ENCODE measurements around the gene PCSK1N. TPM values are rescaled to one million over a fixed set of nuclear protein-coding genes. Genes with fewer than 3 reads are reported as not detected.

The PCSK1N gene
- total RNA-seq, 6 experiments from 2014 or later, result 0.20 to 1.4 TPM; not detected in 4

DNA sequence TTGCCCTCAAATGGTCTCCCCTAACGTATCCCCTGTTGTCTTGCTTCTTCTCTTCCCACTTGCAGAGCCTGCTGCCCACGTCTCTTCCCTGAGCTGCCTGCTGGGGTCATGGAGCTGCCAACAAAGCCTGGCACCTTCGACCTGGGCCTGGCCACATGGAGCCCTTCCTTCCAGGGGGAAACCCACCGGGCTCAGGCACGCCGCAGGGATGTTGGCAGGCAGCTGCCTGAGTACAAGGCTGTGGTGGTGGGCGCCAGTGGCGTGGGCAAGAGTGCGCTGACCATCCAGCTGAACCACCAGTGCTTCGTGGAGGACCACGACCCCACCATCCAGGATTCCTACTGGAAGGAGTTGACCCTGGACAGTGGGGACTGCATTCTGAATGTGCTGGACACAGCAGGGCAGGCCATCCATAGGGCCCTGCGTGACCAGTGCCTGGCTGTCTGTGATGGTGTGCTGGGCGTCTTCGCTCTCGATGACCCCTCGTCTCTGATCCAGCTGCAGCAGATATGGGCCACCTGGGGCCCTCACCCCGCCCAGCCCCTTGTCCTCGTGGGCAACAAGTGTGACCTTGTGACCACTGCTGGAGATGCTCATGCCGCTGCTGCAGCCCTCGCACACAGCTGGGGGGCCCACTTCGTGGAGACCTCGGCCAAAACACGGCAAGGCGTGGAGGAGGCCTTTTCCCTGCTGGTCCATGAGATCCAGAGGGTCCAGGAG is 6.2 kb downstream of the PCSK1N start:
- TF ChIP-seq, protein P1, sequence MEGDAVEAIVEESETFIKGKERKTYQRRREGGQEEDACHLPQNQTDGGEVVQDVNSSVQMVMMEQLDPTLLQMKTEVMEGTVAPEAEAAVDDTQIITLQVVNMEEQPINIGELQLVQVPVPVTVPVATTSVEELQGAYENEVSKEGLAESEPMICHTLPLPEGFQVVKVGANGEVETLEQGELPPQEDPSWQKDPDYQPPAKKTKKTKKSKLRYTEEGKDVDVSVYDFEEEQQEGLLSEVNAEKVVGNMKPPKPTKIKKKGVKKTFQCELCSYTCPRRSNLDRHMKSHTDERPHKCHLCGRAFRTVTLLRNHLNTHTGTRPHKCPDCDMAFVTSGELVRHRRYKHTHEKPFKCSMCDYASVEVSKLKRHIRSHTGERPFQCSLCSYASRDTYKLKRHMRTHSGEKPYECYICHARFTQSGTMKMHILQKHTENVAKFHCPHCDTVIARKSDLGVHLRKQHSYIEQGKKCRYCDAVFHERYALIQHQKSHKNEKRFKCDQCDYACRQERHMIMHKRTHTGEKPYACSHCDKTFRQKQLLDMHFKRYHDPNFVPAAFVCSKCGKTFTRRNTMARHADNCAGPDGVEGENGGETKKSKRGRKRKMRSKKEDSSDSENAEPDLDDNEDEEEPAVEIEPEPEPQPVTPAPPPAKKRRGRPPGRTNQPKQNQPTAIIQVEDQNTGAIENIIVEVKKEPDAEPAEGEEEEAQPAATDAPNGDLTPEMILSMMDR (IDR thresholded peaks at IDR 0.05), result no peak
- no peak for TF ChIP-seq POLR2A (IDR thresholded peaks at IDR 0.05)
- no peaks in the 10 kb centered on the region for H3K36me3 ChIP-seq

DNA sequence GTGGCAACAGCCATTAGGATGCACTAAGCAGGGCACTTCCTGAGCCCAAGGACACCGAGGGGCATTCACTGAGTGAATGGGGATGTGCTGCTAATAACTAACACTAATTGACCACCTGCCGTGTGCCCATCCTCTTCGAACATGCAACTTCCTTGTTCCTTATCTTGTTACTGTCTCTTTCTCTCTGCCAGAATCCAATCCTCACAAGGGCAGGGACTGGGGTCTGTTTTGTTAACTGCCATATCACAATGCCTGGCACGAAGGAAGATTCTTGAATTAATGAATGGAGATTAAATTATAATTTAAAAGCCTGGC is 7.8 kb downstream of the PCSK1N start:
- no peaks in the 10 kb centered on the region for H3K9me3 ChIP-seq
- no peak overlapping the region for H3K27ac ChIP-seq
- no peak overlapping the region for H3K4me3 ChIP-seq
- DNase-seq (no peak), ATAC-seq (no peak)
- TF ChIP-seq, protein P1 (IDR thresholded peaks at IDR 0.05), result no peak
- TF ChIP-seq POLR2A (IDR thresholded peaks at IDR 0.05), result no peak
- intact Hi-C loops (cut with DNase I), result no loop called here
- WGBS (ENCODE audit: insufficient coverage, low coverage, low lambda C conversion rate, missing lambda C conversion rate), result 70% methylated on average over 4 of the region's 4 CpGs
- H3K27me3 ChIP-seq, result no peaks in the 10 kb centered on the region
- no peaks in the 10 kb centered on the region for H3K4me1 ChIP-seq
- H3K36me3 ChIP-seq, result no peaks in the 10 kb centered on the region

More for the DNA sequence above, 6.2 kb downstream of the PCSK1N start:
- H3K27me3 ChIP-seq, result no peaks in the 10 kb centered on the region
- DNase-seq (no peak), ATAC-seq (no peak)
- H3K27ac ChIP-seq, result no peak overlapping the region
- 60% methylated on average over 3 of the region's 24 CpGs for WGBS (ENCODE audit: insufficient coverage, low coverage, low lambda C conversion rate, missing lambda C conversion rate)
- intact Hi-C loops (cut with DNase I), result no loop called here
- H3K9me3 ChIP-seq, result no peaks in the 10 kb centered on the region
- H3K4me3 ChIP-seq, result no peak overlapping the region
- no peaks in the 10 kb centered on the region for H3K4me1 ChIP-seq

- no peak for DNase-seq
- Histone ChIP-seq H3K9me3 (no peaks in the 10 kb centered on the region), H3K4me3 (no peak overlapping the region), H3K27ac (no peak overlapping the region), H3K36me3 (no peaks in the 10 kb centered on the region), H3K4me1 (no peaks in the 10 kb centered on the region), H3K27me3 (no peaks in the 10 kb centered on the region)
- ATAC-seq, result no peak
- no peak for TF ChIP-seq POLR2A (IDR thresholded peaks at IDR 0.05)
- TF ChIP-seq, protein P1 (IDR thresholded peaks at IDR 0.05), result no peak
- 62% methylated on average over 33 of the region's 73 CpGs for WGBS (ENCODE audit: insufficient coverage, low coverage, low lambda C conversion rate, missing lambda C conversion rate)
- intact Hi-C loops (cut with DNase I), result no loop called here
Observed at GRCh38 chrX:48826876-48827653, 8.3 kb downstream of the PCSK1N start.

GRCh38 chrX:48826135-48826875 is 9.1 kb downstream of the PCSK1N start, which contains the start of gene ERAS:
ERAS (plus strand) TSS chrX:48826513; CDS start chrX:48829124, 2,611 bp downstream.
- no peaks in the 10 kb centered on the region for H3K36me3 ChIP-seq
- DNase-seq (no peak), ATAC-seq (no peak)
- H3K27me3 ChIP-seq, result no peaks in the 10 kb centered on the region
- H3K9me3 ChIP-seq, result no peaks in the 10 kb centered on the region
- TF ChIP-seq, protein P1 (IDR thresholded peaks at IDR 0.05), result no peak
- no peak for TF ChIP-seq POLR2A (IDR thresholded peaks at IDR 0.05)
- no peak within 1 kb of the TSS for H3K4me3 ChIP-seq
- WGBS (ENCODE audit: insufficient coverage, low coverage, low lambda C conversion rate, missing lambda C conversion rate), result 69% methylated on average over 13 of the region's 67 CpGs
- intact Hi-C loops (cut with DNase I), result no loop called here
- H3K4me1 ChIP-seq, result no peaks in the 10 kb centered on the region
- no peak within 1 kb of the TSS for H3K27ac ChIP-seq

Data from right lobe of liver (tissue), 6 donors.